Measurements from ENCODE around the gene DYRK4.

The DYRK4 gene

DNA sequence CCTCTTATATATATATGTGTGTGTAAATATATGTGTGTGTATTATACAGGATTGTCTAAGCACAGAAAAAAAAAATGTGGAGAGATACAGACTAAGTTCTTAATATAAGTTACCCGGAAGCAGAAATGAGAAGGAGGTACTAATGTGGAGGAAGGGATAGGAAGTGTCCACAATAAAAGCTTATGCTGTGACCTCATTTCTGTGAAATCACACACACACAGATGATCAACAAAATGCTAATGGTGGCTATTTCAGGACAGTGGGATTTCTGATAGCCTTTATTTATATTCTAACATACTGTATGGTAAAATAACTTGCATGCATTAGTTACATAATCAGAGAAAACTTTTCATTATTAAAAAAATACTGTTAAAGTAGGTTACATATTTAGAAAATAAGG is 31.8 kb upstream of the DYRK4 start:
- Histone ChIP-seq H3K27ac (ENCODE audit: low read length) (no peak overlapping the region), H3K4me1 (ENCODE audit: low read length) (peaks cover 8% of the 10 kb centered on the region), H3K9ac (ENCODE audit: low read length) (no peak overlapping the region), H3K4me3 (ENCODE audit: low read length) (no peak overlapping the region), H2AFZ (ENCODE audit: low read depth, low read length) (no peak overlapping the region), H3K9me3 (ENCODE audit: insufficient read depth, low read length) (no peaks in the 10 kb centered on the region), H3K79me2 (ENCODE audit: low read length) (no peaks in the 10 kb centered on the region), H3K4me2 (ENCODE audit: low read length) (no peak overlapping the region), H4K20me1 (ENCODE audit: insufficient read depth, low read length) (no peaks in the 10 kb centered on the region), H3K27me3 (ENCODE audit: low read depth, low read length) (no peaks in the 10 kb centered on the region), H3K36me3 (replicated peaks; ENCODE audit: low read depth, low read length) (peaks cover 14% of the 10 kb centered on the region)
- TF ChIP-seq, protein P1, sequence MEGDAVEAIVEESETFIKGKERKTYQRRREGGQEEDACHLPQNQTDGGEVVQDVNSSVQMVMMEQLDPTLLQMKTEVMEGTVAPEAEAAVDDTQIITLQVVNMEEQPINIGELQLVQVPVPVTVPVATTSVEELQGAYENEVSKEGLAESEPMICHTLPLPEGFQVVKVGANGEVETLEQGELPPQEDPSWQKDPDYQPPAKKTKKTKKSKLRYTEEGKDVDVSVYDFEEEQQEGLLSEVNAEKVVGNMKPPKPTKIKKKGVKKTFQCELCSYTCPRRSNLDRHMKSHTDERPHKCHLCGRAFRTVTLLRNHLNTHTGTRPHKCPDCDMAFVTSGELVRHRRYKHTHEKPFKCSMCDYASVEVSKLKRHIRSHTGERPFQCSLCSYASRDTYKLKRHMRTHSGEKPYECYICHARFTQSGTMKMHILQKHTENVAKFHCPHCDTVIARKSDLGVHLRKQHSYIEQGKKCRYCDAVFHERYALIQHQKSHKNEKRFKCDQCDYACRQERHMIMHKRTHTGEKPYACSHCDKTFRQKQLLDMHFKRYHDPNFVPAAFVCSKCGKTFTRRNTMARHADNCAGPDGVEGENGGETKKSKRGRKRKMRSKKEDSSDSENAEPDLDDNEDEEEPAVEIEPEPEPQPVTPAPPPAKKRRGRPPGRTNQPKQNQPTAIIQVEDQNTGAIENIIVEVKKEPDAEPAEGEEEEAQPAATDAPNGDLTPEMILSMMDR (IDR thresholded peaks at IDR 0.05; ENCODE audit: low read depth, low read length): no peak
- no peak for TF ChIP-seq EZH2phosphoT487 (IDR thresholded peaks at IDR 0.05; ENCODE audit: low read depth)

DNA sequence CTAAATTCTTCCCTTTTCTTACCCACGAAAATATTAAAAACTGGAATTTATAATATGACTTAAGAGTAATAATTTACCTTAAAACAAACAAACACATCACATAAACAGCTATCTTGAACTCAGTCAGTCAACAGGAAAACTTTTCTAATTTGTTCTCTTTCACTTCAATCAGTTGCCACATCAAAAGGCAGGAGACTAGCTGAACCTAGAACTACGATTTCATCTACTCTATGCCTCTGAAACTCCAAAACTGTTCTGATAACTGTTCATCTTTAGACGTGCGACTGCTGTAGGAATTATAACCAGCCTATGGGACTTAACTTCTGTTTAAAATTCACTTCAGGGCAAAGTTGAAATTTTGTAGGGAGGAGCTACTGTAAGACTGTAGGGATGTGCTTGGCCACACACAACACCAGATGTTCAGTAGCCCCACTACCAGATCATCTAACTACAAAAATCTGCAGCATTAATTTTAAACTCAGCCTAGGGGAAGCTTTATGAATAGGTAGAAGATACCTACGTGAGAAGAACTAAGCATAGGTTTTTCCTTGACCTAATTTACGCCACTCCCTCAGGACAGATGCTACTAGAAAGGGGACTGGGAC is 30.9 kb upstream of the DYRK4 start:
- no peaks in the 10 kb centered on the region for H3K9me3 ChIP-seq (ENCODE audit: insufficient read depth, low read length)
- H3K36me3 ChIP-seq (replicated peaks; ENCODE audit: low read depth, low read length): peaks cover 11% of the 10 kb centered on the region
- no peak overlapping the region for H3K4me2 ChIP-seq (ENCODE audit: low read length)
- H3K27ac ChIP-seq (ENCODE audit: low read length): no peak overlapping the region
- H4K20me1 ChIP-seq (ENCODE audit: insufficient read depth, low read length): no peaks in the 10 kb centered on the region
- TF ChIP-seq, protein P1 (IDR thresholded peaks at IDR 0.05; ENCODE audit: low read depth, low read length): no peak
- TF ChIP-seq EZH2phosphoT487 (IDR thresholded peaks at IDR 0.05; ENCODE audit: low read depth): no peak
- H2AFZ ChIP-seq (ENCODE audit: low read depth, low read length): no peak overlapping the region
- H3K27me3 ChIP-seq (ENCODE audit: low read depth, low read length): no peaks in the 10 kb centered on the region
- H3K79me2 ChIP-seq (ENCODE audit: low read length): no peaks in the 10 kb centered on the region; the same call in 1 of the 2 replicates
- H3K9ac ChIP-seq (ENCODE audit: low read length): no peak overlapping the region
- peaks cover 16% of the 10 kb centered on the region for H3K4me1 ChIP-seq (ENCODE audit: low read length)
- no peak overlapping the region for H3K4me3 ChIP-seq (ENCODE audit: low read length)

DNA sequence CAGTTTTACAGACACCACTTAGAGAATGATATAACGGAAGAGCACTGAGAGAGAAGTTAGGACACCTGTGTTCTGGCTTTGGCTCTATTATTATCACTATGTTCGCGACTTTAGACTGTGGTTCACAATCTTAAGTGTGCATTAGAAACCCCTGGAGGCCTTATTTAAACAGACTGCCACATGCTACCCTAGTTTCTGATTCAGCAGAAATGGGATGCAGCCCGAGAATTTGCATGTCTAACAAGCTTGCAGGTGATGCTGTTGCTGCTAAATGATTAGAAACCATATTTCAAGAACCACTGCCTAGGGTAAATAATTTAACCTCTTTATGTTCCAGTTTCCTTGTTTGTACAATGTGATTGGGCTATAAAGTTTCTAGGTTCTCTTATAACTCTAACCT is 26.9 kb upstream of the DYRK4 start:
- TF ChIP-seq, protein P1 (IDR thresholded peaks at IDR 0.05; ENCODE audit: low read depth, low read length): no peak
- no peak for TF ChIP-seq EZH2phosphoT487 (IDR thresholded peaks at IDR 0.05; ENCODE audit: low read depth)
- Histone ChIP-seq H3K79me2 (ENCODE audit: low read length) (peaks cover 35% of the 10 kb centered on the region), H3K4me3 (ENCODE audit: low read length) (no peak overlapping the region; the same call in 1 of the 2 replicates), H3K9me3 (ENCODE audit: insufficient read depth, low read length) (no peaks in the 10 kb centered on the region), H3K27me3 (ENCODE audit: low read depth, low read length) (no peaks in the 10 kb centered on the region), H2AFZ (ENCODE audit: low read depth, low read length) (no peak overlapping the region), H3K9ac (ENCODE audit: low read length) (no peak overlapping the region; the same call in 1 of the 2 replicates), H3K4me2 (ENCODE audit: low read length) (peak overlapping the region; percentile 28; the same call in 1 of the 2 replicates), H3K4me1 (ENCODE audit: low read length) (peaks cover 38% of the 10 kb centered on the region), H3K36me3 (replicated peaks; ENCODE audit: low read depth, low read length) (peaks cover 11% of the 10 kb centered on the region), H3K27ac (ENCODE audit: low read length) (peak overlapping the region; percentile 76), H4K20me1 (ENCODE audit: insufficient read depth, low read length) (no peaks in the 10 kb centered on the region)

DNA sequence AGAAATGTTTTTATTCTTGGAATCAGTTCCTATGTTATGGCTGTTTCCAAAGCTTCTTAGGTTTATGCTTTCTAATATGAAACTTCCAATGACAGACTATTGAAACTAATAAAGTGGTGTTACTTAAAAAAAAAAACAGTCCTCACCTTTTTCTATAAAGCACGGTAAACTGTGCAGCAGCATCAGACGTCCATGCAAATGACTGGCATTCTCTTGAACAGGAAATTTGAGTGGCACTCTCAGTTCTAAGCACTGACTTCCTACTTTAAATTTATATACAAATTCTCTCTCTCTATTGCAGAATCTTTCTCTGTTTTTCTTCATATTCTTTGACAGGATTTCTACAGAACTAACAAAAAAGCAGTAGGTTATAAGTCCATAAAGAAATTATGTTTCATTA is 26.1 kb upstream of the DYRK4 start:
- peak overlapping the region; percentile 20; the same call in 1 of the 2 replicates for H3K4me2 ChIP-seq (ENCODE audit: low read length)
- H3K36me3 ChIP-seq (replicated peaks; ENCODE audit: low read depth, low read length): peaks cover 11% of the 10 kb centered on the region

More for the DNA sequence above, 26.1 kb upstream of the DYRK4 start:
- Histone ChIP-seq H3K27me3 (ENCODE audit: low read depth, low read length) (no peaks in the 10 kb centered on the region), H3K9ac (ENCODE audit: low read length) (no peak overlapping the region), H4K20me1 (ENCODE audit: insufficient read depth, low read length) (no peaks in the 10 kb centered on the region), H3K4me1 (ENCODE audit: low read length) (peaks cover 46% of the 10 kb centered on the region), H3K27ac (ENCODE audit: low read length) (no peak overlapping the region; the same call in 1 of the 2 replicates), H2AFZ (ENCODE audit: low read depth, low read length) (no peak overlapping the region), H3K9me3 (ENCODE audit: insufficient read depth, low read length) (no peaks in the 10 kb centered on the region), H3K4me3 (ENCODE audit: low read length) (no peak overlapping the region), H3K79me2 (ENCODE audit: low read length) (peaks cover 43% of the 10 kb centered on the region)
- no peak for TF ChIP-seq EZH2phosphoT487 (IDR thresholded peaks at IDR 0.05; ENCODE audit: low read depth)
- TF ChIP-seq, protein P1 (IDR thresholded peaks at IDR 0.05; ENCODE audit: low read depth, low read length): no peak

Data from OCI-LY3 (cell line).